HepG2 (cell line): ENCODE results near the gene TRIM74. TPM values are rescaled to one million over a fixed set of nuclear protein-coding genes. Genes with fewer than 3 reads are reported as not detected.
A peak's percentile ranks its signal among the peaks of the same experiment; 100 is the strongest.

Experiments used
- ETV5 ChIP-seq: IDR thresholded peaks from 2 replicates; pipeline ENCODE4 v1.6.1; 2018; ENCODE audit warnings: missing biosample characterization, missing genetic modification reagents, inconsistent platforms, borderline replicate concordance
- GATAD1 ChIP-seq: IDR thresholded peaks from 2 replicates; pipeline ENCODE4 v1.6.1; 2016; ENCODE audit warnings: missing genetic modification reagents, missing compliant biosample characterization
- IRF9 ChIP-seq: sonication (generic); formaldehyde crosslinking; IDR thresholded peaks from 2 replicates; pipeline ENCODE4 v1.8.0; 2022; ENCODE audit warnings: missing genetic modification reagents, mild to moderate bottlenecking, borderline replicate concordance
- MED8 ChIP-seq: sonication (generic); formaldehyde crosslinking; IDR thresholded peaks from 2 replicates; pipeline ENCODE4 v1.8.1; 2023; ENCODE audit warnings: mild to moderate bottlenecking, missing genetic modification reagents; ENCODE audit not compliant: insufficient replicate concordance
- MIXL1 ChIP-seq: IDR thresholded peaks from 2 replicates; pipeline ENCODE4 v1.6.1; 2016
- NAIF1 ChIP-seq: sonication (generic); formaldehyde crosslinking; IDR thresholded peaks from 2 replicates; pipeline ENCODE4 v1.5.0; 2020; ENCODE audit warnings: mild to moderate bottlenecking, missing genetic modification reagents, borderline replicate concordance
- PAWR ChIP-seq: sonication (generic); formaldehyde crosslinking; IDR thresholded peaks from 2 replicates; pipeline ENCODE4 v1.4.0; 2020; ENCODE audit warnings: missing genetic modification reagents, mild to moderate bottlenecking, borderline replicate concordance
- PCBP1 ChIP-seq: fragments of 200-400 bp; formaldehyde crosslinking; IDR thresholded peaks from 2 replicates; pipeline ENCODE4 v1.6.1; 2017; ENCODE audit warnings: mild to moderate bottlenecking, low read depth, low read length, borderline replicate concordance
- SAP130 ChIP-seq: IDR thresholded peaks from 2 replicates; pipeline ENCODE4 v1.6.1; 2016; ENCODE audit warnings: low read depth
- SETDB1 ChIP-seq: sonication (generic); formaldehyde crosslinking; IDR thresholded peaks from 2 replicates; pipeline ENCODE4 v1.5.1; 2020; ENCODE audit warnings: missing genetic modification reagents, mild to moderate bottlenecking, borderline replicate concordance
- SP5 ChIP-seq: IDR thresholded peaks from 2 replicates; pipeline ENCODE4 v1.6.1; 2016; ENCODE audit warnings: low read depth, borderline replicate concordance
- YEATS2 ChIP-seq: sonication (generic); formaldehyde crosslinking; IDR thresholded peaks from 2 replicates; pipeline ENCODE4 v1.4.0; 2020; ENCODE audit warnings: missing genetic modification reagents, borderline replicate concordance
- ZBTB1 ChIP-seq: sonication (generic); formaldehyde crosslinking; IDR thresholded peaks from 2 replicates; pipeline ENCODE4 v1.4.0; 2020; ENCODE audit warnings: missing genetic modification reagents, borderline replicate concordance
- ZFP37 ChIP-seq: sonication (generic); formaldehyde crosslinking; IDR thresholded peaks from 2 replicates; pipeline ENCODE4 v1.4.0; 2020; ENCODE audit warnings: missing genetic modification reagents, borderline replicate concordance
- ZFP91 ChIP-seq: sonication (generic); formaldehyde crosslinking; IDR thresholded peaks from 2 replicates; pipeline ENCODE4 v1.9.0; 2022; ENCODE audit warnings: missing genetic modification reagents, mild to moderate bottlenecking, borderline replicate concordance
- ZNF407 ChIP-seq: sonication (generic); formaldehyde crosslinking; IDR thresholded peaks from one replicate; pipeline ENCODE4 v1.5.1; 2020; ENCODE audit warnings: mild to moderate bottlenecking, missing genetic modification reagents; ENCODE audit errors: not compliant biosample characterization
- ZNF619 ChIP-seq: sonication (generic); formaldehyde crosslinking; IDR thresholded peaks from 2 replicates; pipeline ENCODE4 v1.4.0; 2020; ENCODE audit warnings: mild to moderate bottlenecking, missing genetic modification reagents
- ZNF792 ChIP-seq: IDR thresholded peaks from 2 replicates; pipeline ENCODE4 v1.6.1; 2016
- ZNF816 ChIP-seq: sonication (generic); formaldehyde crosslinking; IDR thresholded peaks from 2 replicates; pipeline ENCODE4 v1.8.0; 2022; ENCODE audit warnings: missing genetic modification reagents, mild to moderate bottlenecking, borderline replicate concordance
- polyA plus RNA-seq, 8 experiments: library from polyadenylated mRNA; depleted of rRNA in 3 of 8; stranded (reverse) in 7 of 8; unstranded in 1 of 8; fragments of >200 nt; fragmentation: Illumina TruSeq in 4 of 8; extraction: Trizol in 4 of 8; gene quantifications; 2 replicates each; pipeline versions ENCODE4 v1.2.1 to v1.2.3, GENCODE V29; 2011 to 2016; ENCODE audit warnings: low read depth in 4 of 8, missing spikeins in 1 of 8, mixed read lengths in 1 of 8; ENCODE audit not compliant: insufficient read depth in 1 of 8
- total RNA-seq, 5 experiments: library from RNA; depleted of rRNA; stranded (reverse); fragments of >200 nt; fragmentation: Illumina TruSeq; extraction: Trizol; gene quantifications; 2 replicates each; pipeline ENCODE4 v1.2.3, GENCODE V29; 2016; ENCODE audit warnings: low read depth in 1 of 5

TRIM74 gene
- total and polyA plus RNA-seq, 2 of the 13 experiments (the other 11 are each of a cell fraction or from before 2014, with no cell fraction given), result 0.51 to 1.4 TPM

- no peak for TF ChIP-seq ZNF407 (CRISPR knock-in tag)
- no peak for TF ChIP-seq SETDB1
- TF ChIP-seq MIXL1, result peak; percentile 15; the same call in 1 of the 2 replicates
- TF ChIP-seq IRF9, result peak; percentile 80; the same call in 1 of the 2 replicates
- TF ChIP-seq ZFP91 (CRISPR knock-in tag), result peak; percentile 73; the same call in 1 of the 2 replicates
- no peak for TF ChIP-seq ZNF816 (CRISPR knock-in tag)
- TF ChIP-seq SP5 (CRISPR knock-in tag), result no peak
- TF ChIP-seq MED8 (CRISPR knock-in tag), result no peak
- TF ChIP-seq YEATS2 (CRISPR knock-in tag), result peak; percentile 81
- TF ChIP-seq NAIF1 (CRISPR knock-in tag), result no peak
- peak; percentile 35; the same call in 1 of the 2 replicates for TF ChIP-seq ZNF619 (CRISPR knock-in tag)
- TF ChIP-seq GATAD1 (CRISPR knock-in tag), result peak; percentile 98
- no peak for TF ChIP-seq PCBP1
- no peak for TF ChIP-seq ZFP37 (CRISPR knock-in tag)
- no peak for TF ChIP-seq PAWR (CRISPR knock-in tag)
- TF ChIP-seq ZBTB1 (CRISPR knock-in tag), result no peak
- peak; percentile 66; the same call in 1 of the 2 replicates for TF ChIP-seq ZNF792 (CRISPR knock-in tag)
- TF ChIP-seq ETV5 (CRISPR knock-in tag), result no peak
- TF ChIP-seq SAP130 (CRISPR knock-in tag), result peak; percentile 97
Observed at GRCh38 chr7:72924733-72925545, 44.3 kb downstream of the TRIM74 start, which contains the start of gene POM121 (continued).
